Suppressor macrophage treated with lipopolysaccharide for 1 hour (primary cell): ENCODE results near the gene RNPC3.
"Not testable (repeated sequence)": the region's sequence is repeated elsewhere in the genome, so short reads cannot be mapped to it uniquely, and the experiment has no call there.

ENCODE experiments used
- DNase-seq, 3 donors: peaks; one replicate each; pipeline ENCODE4 v3.0.0-alpha.2; 2020 to 2022

Gene RNPC3

GRCh38 chr1:103561124-103561523, 35.6 kb downstream of the RNPC3 start:
- not testable (repeated sequence) for DNase-seq

GRCh38 chr1:103561643-103562395, 36.3 kb downstream of the RNPC3 start:
- DNase-seq: peak; percentile 28 to 72 (median 63)

GRCh38 chr1:103563056-103563455, 37.6 kb downstream of the RNPC3 start:
- peak; percentile 54 to 85 (median 85) for DNase-seq

DNA sequence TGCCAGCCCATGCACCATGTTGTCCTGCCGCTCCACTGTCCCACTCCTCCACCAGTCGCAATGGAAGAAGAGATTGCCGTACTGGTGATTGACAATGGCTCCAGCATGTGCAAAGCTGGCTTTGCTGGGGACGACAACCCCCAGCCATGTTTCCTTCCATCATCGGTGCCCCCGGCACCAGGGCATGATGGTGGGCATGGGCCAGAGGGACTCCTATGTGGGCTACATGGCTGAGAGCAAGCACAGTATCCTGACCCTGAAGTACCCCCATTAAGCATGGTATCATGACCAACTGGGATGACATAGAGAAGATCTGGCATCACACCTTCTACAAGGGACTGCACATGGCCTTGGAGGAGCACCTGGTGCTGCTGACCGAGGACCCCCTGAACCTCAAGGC, 44.0 kb downstream of the RNPC3 start:
- no peak for DNase-seq

- not testable (repeated sequence) for DNase-seq
Measured at GRCh38 chr1:103571289-103571688, 45.8 kb downstream of the RNPC3 start, which contains the start of gene AMY2B. Gene AMY2B, plus strand, starts transcription at chr1:103571589. Its CDS starts 14 bp downstream, at chr1:103571603.

DNA sequence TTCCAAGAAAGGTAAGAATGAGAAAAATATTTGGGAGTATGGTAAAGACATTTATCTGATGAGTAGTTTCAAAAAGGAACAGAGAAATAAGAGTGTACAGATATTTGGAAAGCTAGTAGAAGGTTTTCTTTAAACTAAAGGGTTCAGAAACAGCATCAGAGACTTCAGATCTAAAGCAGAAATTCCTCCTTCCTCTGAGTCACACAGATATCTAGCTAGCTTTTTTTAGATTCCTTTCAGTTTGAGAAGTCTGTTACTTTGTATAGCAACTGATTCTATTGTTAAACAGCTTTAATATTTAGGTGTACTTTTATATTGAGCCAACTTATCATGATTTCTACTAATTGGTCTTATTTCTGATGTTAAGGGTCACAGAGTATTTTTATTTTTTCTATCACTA, 50.6 kb downstream of the RNPC3 start:
- peak in 1 of 3 donors; percentile 15 for DNase-seq

DNA sequence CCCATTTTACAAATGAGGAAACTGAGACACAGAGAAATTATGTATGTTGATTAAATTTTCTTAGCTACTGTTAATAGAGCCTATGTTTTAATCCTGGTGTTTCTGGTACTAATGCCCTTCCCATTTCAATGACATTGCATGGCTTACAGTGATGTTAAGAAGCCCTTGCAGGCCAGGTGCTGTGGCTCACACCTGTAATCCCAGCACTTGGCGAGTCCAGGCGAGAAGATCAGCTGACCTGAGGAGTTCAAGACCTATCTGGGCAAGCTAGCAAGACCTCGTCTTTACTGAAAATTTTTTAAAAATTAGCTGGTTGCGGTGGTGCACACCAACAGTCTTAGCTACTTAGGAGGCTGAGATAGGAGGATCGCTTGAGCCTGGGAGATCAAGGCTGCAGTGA, 51.3 kb downstream of the RNPC3 start:
- not testable (repeated sequence) for DNase-seq

DNA sequence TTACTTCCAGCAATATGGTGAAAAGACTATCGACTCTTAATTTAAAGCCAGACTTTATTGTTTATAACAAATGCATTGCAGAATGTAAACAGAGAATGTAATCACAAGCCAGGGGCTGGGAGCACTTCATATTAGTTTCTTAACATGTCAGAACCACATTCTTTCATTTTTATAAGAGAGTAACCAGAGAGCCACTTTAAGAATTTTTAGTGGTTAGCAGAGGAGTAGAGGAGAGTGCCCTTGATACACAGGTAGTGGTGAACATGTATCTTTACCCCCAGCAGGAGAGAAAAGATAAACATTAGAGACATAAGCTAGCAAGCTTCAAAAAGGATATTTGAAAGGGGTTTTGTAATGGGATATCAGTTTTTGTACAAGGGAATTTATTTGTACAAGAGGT, 57.0 kb downstream of the RNPC3 start:
- no peak for DNase-seq

- DNase-seq: no peak
Measured at GRCh38 chr1:103583887-103584286, 58.4 kb downstream of the RNPC3 start.

DNA sequence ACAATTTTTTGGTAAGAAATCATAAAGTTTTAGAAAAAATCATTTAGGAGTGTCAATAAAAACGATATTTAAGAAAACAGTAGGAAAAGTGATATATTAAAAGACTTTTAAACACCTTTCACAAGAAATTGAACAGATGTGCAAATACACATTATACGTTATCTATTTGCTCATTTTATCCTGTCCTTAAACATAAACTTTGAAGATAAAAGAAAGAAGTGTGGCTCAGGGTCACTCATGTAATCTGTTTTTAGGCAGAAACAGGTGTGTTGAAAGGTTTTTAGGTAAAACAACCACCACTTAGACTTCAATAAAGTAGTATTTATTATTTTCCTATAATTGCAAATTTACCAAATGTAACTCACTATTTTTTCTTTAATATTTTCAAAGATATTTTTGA, 59.0 kb downstream of the RNPC3 start:
- DNase-seq: no peak

GRCh38 chr1:103602740-103603139, 77.2 kb downstream of the RNPC3 start:
- DNase-seq: not testable (repeated sequence)
